H1 (cell line): ENCODE results near the gene IFIT2. TPM values are rescaled to one million over a fixed set of nuclear protein-coding genes. Genes with fewer than 3 reads are reported as not detected.

Experiments used
- CTCF ChIA-PET: fragments of 300-600 bp; sonication (Branson Sonifier 250); formaldehyde crosslinking; loops from one replicate; lab custom pipeline; 2021; ENCODE audit not compliant: partially characterized antibody; lab: Charles Lee
- POLR2A ChIA-PET: fragments of 300-600 bp; sonication (Branson Sonifier 250); formaldehyde crosslinking; loops from one replicate; lab custom pipeline; 2021; ENCODE audit warnings: inconsistent platforms; ENCODE audit not compliant: partially characterized antibody; lab: Charles Lee
- DNase-seq, 2 experiments: peaks; one replicate each; pipeline versions ENCODE4 v3.0.0 to v3.0.0-alpha.2; 2010 to 2022; ENCODE audit warnings: low spot score in 2 of 2, low read depth in 1 of 2, mixed read lengths in 1 of 2
- FAIRE-seq: peaks from 2 replicates; lab custom pipeline; 2011; peaks lifted over from hg19 to GRCh38; lab: Jason Lieb, UNC
- H2AFZ ChIP-seq: 2 replicates; pipeline ENCODE4 v1.8.1; 2012; ENCODE audit warnings: low read length, inconsistent platforms
- H2AK5ac ChIP-seq: 2 replicates; pipeline ENCODE4 v1.6.1; 2013; ENCODE audit warnings: low read depth, low read length
- H2BK120ac ChIP-seq: replicated peaks from 2 replicates; pipeline ENCODE3; 2013; ENCODE audit warnings: low read depth, low read length, inconsistent platforms
- H2BK12ac ChIP-seq: 2 replicates; pipeline ENCODE4 v1.6.1; 2013; ENCODE audit warnings: low read depth, low read length
- H2BK15ac ChIP-seq: 2 replicates; pipeline ENCODE4 v1.6.1; 2013; ENCODE audit warnings: low read length
- H2BK20ac ChIP-seq: 2 replicates; pipeline ENCODE4 v1.6.1; 2013; ENCODE audit warnings: low read length
- H2BK5ac ChIP-seq: 2 replicates; pipeline ENCODE4 v1.6.1; 2013; ENCODE audit warnings: low read depth, low read length
- H3K14ac ChIP-seq: 2 replicates; pipeline ENCODE4 v1.6.1; 2013; ENCODE audit warnings: inconsistent platforms; ENCODE audit not compliant: insufficient read length
- H3K18ac ChIP-seq: 2 replicates; pipeline ENCODE4 v1.6.1; 2013; ENCODE audit warnings: low read length; ENCODE audit errors: extremely low read depth
- H3K23ac ChIP-seq: 2 replicates; pipeline ENCODE4 v1.6.1; 2013; ENCODE audit warnings: inconsistent platforms; ENCODE audit not compliant: insufficient read length
- H3K23me2 ChIP-seq: 2 replicates; pipeline ENCODE4 v1.6.1; 2013; ENCODE audit warnings: low read depth, low read length
- H3K27ac ChIP-seq: 2 replicates; pipeline ENCODE4 v1.6.1; 2011; ENCODE audit warnings: low read depth, low read length, inconsistent platforms
- H3K27me3 ChIP-seq, 4 experiments: replicated peaks in 1 of 4; 1 replicate in 1 of 4; 2 replicates in 3 of 4; pipeline versions ENCODE4 v1.6.1 to v1.8.1; 2011 to 2013; ENCODE audit warnings: low read length in 3 of 4, mild to moderate bottlenecking in 3 of 4, inconsistent platforms in 2 of 4, mixed read lengths in 2 of 4, moderate library complexity in 1 of 4; ENCODE audit not compliant: control insufficient read depth in 3 of 4, insufficient read depth in 3 of 4; ENCODE audit errors: extremely low read depth in 1 of 4
- H3K36me3 ChIP-seq, 4 experiments: 2 replicates each; pipeline versions ENCODE4 v1.6.1 to v1.8.1; 2011 to 2013; ENCODE audit warnings: mild to moderate bottlenecking in 4 of 4, low read length in 3 of 4, moderate library complexity in 2 of 4, control low read depth in 1 of 4, inconsistent platforms in 1 of 4; ENCODE audit not compliant: insufficient read depth in 4 of 4, control insufficient read depth in 2 of 4
- H3K4ac ChIP-seq: replicated peaks from 2 replicates; pipeline ENCODE3; 2013; ENCODE audit warnings: low read length, low read depth, mixed read lengths, inconsistent platforms; ENCODE audit not compliant: insufficient read length
- H3K4me1 ChIP-seq, 4 experiments: replicated peaks in 1 of 4; 1 replicate in 1 of 4; 2 replicates in 3 of 4; pipeline versions ENCODE4 v1.6.1 to v1.8.1; 2011 to 2013; ENCODE audit warnings: low read length in 3 of 4, inconsistent platforms in 2 of 4, mixed read lengths in 1 of 4; ENCODE audit not compliant: insufficient read depth in 4 of 4, control insufficient read depth in 3 of 4
- H3K4me2 ChIP-seq, 2 experiments: 2 replicates each; pipeline versions ENCODE4 v1.6.1 to v1.8.1; 2011 to 2013; ENCODE audit warnings: low read depth in 2 of 2, low read length in 2 of 2, control low read depth in 1 of 2, inconsistent platforms in 1 of 2, mild to moderate bottlenecking in 1 of 2; ENCODE audit not compliant: insufficient read depth in 1 of 2
- H3K4me3 ChIP-seq, 4 experiments: fragments of 200-600, 300-600 bp in 1 of 4; sonication (generic), shearing (Covaris generic), sonication (Bioruptor Twin) in 1 of 4; 2 replicates each; pipeline versions ENCODE4 v1.5.1 to v1.8.1; 2011 to 2016; ENCODE audit warnings: low read length in 4 of 4, low read depth in 3 of 4, control low read depth in 2 of 4, inconsistent platforms in 2 of 4, mild to moderate bottlenecking in 2 of 4, mixed read lengths in 1 of 4, moderate library complexity in 1 of 4; ENCODE audit not compliant: insufficient read depth in 2 of 4; ENCODE audit errors: extremely low read depth in 1 of 4
- H3K56ac ChIP-seq: replicated peaks from 2 replicates; pipeline ENCODE3; 2013; ENCODE audit warnings: low read depth, mild to moderate bottlenecking, mixed read lengths, low read length, inconsistent platforms; ENCODE audit not compliant: insufficient read length
- H3K79me1 ChIP-seq: 2 replicates; pipeline ENCODE4 v1.6.1; 2013; ENCODE audit warnings: low read depth, low read length, control low read depth
- H3K79me2 ChIP-seq, 2 experiments: 2 replicates each; pipeline versions ENCODE4 v1.6.1 to v1.8.1; 2012 to 2013; ENCODE audit warnings: low read length in 2 of 2, mild to moderate bottlenecking in 2 of 2, inconsistent platforms in 1 of 2; ENCODE audit not compliant: insufficient read depth in 2 of 2, control insufficient read depth in 1 of 2
- H3K9ac ChIP-seq, 4 experiments: replicated peaks in 1 of 4; 1 replicate in 1 of 4; 2 replicates in 3 of 4; pipeline versions ENCODE4 v1.6.1 to v1.8.1; 2011 to 2013; ENCODE audit warnings: low read depth in 3 of 4, low read length in 3 of 4, control low read depth in 2 of 4, mild to moderate bottlenecking in 2 of 4, moderate library complexity in 2 of 4, inconsistent platforms in 1 of 4; ENCODE audit errors: extremely low read depth in 1 of 4
- H3K9me3 ChIP-seq, 2 experiments: 2 replicates each; pipeline versions ENCODE4 v1.6.1 to v1.8.1; 2012 to 2013; ENCODE audit warnings: mild to moderate bottlenecking in 2 of 2, moderate library complexity in 2 of 2, control low read depth in 1 of 2, inconsistent platforms in 1 of 2, low read depth in 1 of 2, low read length in 1 of 2, mixed read lengths in 1 of 2; ENCODE audit not compliant: insufficient read depth in 2 of 2
- H4K20me1 ChIP-seq, 2 experiments: replicated peaks in 1 of 2; 2 replicates each; pipeline versions ENCODE3 to v1.8.1; 2011 to 2013; ENCODE audit warnings: inconsistent platforms in 2 of 2, low read length in 2 of 2, mild to moderate bottlenecking in 1 of 2; ENCODE audit not compliant: insufficient read depth in 2 of 2, control insufficient read depth in 1 of 2
- H4K5ac ChIP-seq: 2 replicates; pipeline ENCODE4 v1.6.1; 2013; ENCODE audit warnings: low read length, low read depth, mixed read lengths, inconsistent platforms; ENCODE audit not compliant: insufficient read length
- H4K8ac ChIP-seq: 2 replicates; pipeline ENCODE4 v1.8.0; 2013; ENCODE audit warnings: mild to moderate bottlenecking, moderate library complexity, low read length, inconsistent platforms; ENCODE audit not compliant: insufficient read depth; ENCODE audit errors: extremely low read depth
- H4K91ac ChIP-seq: replicated peaks from 2 replicates; pipeline ENCODE3; 2013; ENCODE audit warnings: low read length, mixed read lengths, inconsistent platforms; ENCODE audit not compliant: insufficient read length
- POU5F1 ChIP-seq: IDR thresholded peaks from 2 replicates; pipeline ENCODE4 v1.6.1; 2011; ENCODE audit warnings: low read depth, mild to moderate bottlenecking, low read length, moderate library complexity
- WGBS, 2 experiments: shearing (Covaris generic) in 1 of 2; methylation state at CpG; one replicate each; pipeline versions ENCODE4 v1.1.6 to v1.1.7; 2013 to 2015; ENCODE audit warnings: low lambda C conversion rate in 2 of 2, mixed read lengths in 2 of 2, inconsistent platforms in 1 of 2, low coverage in 1 of 2, missing lambda C conversion rate in 1 of 2; ENCODE audit not compliant: insufficient replicate concordance in 2 of 2, insufficient coverage in 1 of 2, insufficient read length in 1 of 2; ENCODE audit errors: extremely low coverage in 1 of 2, missing lambda C conversion rate in 1 of 2; 5-methylcytosine and 5-hydroxymethylcytosine counted together
- polyA plus RNA-seq, 7 experiments: library from polyadenylated mRNA; depleted of rRNA in 3 of 7; stranded (reverse) in 5 of 7; unstranded in 2 of 7; fragments of >200 nt in 5 of 7; fragments of 200-250 nt in 2 of 7; gene quantifications; 1 replicate in 5 of 7; 2 replicates in 1 of 7; 4 replicates in 1 of 7; pipeline versions ENCODE4 v1.2.1 to v1.2.3, GENCODE V29; 2011 to 2013; ENCODE audit warnings: missing spikeins in 2 of 7, mixed read lengths in 2 of 7
- total RNA-seq: library from RNA; stranded (reverse); fragmentation: NEBNext Ultra II Directional; extraction: Animal tissue kit (Norgen Biotek cat#: 25700); gene quantifications from 2 replicates; pipeline ENCODE4 v1.2.1, GENCODE V29; 2021
- TF ChIP-seq, protein P1 (sequence below): IDR thresholded peaks from 2 replicates; pipeline ENCODE4 v1.6.1; 2011; ENCODE audit warnings: low read length, improper control_type of control experiment

IFIT2 gene
- total and polyA plus RNA-seq, 2 of the 8 experiments (the other 6 are each of a cell fraction or from before 2014, with no cell fraction given): 0.03 to 0.35 TPM

DNA sequence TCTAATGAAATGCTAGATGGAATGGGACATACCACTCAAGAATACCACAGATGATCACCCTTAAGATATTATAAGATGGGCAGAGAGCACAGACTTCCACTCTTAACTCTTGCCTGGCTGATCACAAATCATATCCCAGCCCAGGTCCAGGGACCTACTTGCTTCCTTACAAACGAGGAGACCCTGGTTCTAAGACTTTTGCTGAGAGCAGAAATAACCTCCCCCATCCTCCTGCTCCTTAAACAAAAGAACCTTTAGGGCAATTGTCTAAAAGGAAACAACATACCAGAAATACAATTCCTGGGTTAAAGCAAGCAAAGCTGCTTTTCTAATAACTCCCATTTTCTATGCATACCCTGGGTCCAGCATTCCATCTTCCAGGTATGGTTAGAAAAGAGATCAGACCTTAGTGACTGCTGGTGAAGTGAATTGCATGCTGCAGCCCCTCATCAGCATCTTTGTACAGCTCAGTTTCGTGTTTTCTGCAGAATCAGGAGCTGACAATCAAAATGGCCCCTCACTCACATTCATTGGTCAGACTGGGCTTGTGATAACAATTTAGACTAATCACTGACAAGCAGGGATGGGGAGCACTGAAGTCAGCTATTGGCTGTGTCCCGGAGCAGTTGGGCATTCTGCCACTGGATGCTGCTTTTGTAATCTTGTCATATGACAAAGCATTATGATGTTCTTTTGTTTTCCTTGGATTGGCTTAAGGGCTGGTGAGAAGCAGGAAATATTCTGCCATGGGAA, 40.5 kb downstream of the IFIT2 start:
- Histone ChIP-seq H2BK20ac (no peak overlapping the region), H3K36me3 (no peaks in the 10 kb centered on the region), H4K5ac (no peak overlapping the region), H3K4me2 (no peak overlapping the region), H3K79me1 (no peaks in the 10 kb centered on the region), H3K27ac (no peak overlapping the region), H4K91ac (no peak overlapping the region), H3K9me3 (no peaks in the 10 kb centered on the region), H2BK12ac (no peak overlapping the region), H3K9ac (no peak overlapping the region), H2BK15ac (no peak overlapping the region), H4K20me1 (no peaks in the 10 kb centered on the region), H3K79me2 (no peaks in the 10 kb centered on the region), H2BK120ac (no peak overlapping the region), H3K4me1 (peaks cover 5 to 14% (median 10%) of the 10 kb centered on the region in 4 experiments; a peak in 4 of 7 replicates), H2AFZ (no peak overlapping the region), H3K18ac (0 out of 2 replicates have a peak overlapping the region, but pooled peaks have one; percentile 17), H2AK5ac (0 out of 2 replicates have a peak overlapping the region, but pooled peaks have one; percentile 15), H3K4me3 (no peak overlapping the region), H3K4ac (no peak overlapping the region), H3K23ac (no peak overlapping the region), H3K27me3 (no peaks in the 10 kb centered on the region), H3K14ac (no peak overlapping the region)
- FAIRE-seq (no peak), DNase-seq (no peak)
- 93% methylated on average over 3 of the region's 3 CpGs; no CpG with 5 or more reads in 1 of the 2 experiments for WGBS, 2 experiments
- ChIA-PET CTCF (interaction anchor here (1.6 kb wide), 1 partner anchor 27 kb away, joined by 4 read pairs; no protein-coding TSS in a partner anchor), POLR2A (no interaction called here)
- no peak for TF ChIP-seq POU5F1
- TF ChIP-seq, protein P1, sequence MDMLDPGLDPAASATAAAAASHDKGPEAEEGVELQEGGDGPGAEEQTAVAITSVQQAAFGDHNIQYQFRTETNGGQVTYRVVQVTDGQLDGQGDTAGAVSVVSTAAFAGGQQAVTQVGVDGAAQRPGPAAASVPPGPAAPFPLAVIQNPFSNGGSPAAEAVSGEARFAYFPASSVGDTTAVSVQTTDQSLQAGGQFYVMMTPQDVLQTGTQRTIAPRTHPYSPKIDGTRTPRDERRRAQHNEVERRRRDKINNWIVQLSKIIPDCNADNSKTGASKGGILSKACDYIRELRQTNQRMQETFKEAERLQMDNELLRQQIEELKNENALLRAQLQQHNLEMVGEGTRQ: no peak
- TF ChIP-seq, all 59 proteins: peak for 0
- Histone ChIP-seq H3K56ac (no peak overlapping the region), H3K23me2 (no peaks in the 10 kb centered on the region), H4K8ac (no peak overlapping the region), H2BK5ac (no peak overlapping the region)
